VCaP (cell line): ENCODE data around the gene NTF4.
"Not testable (repeated sequence)": the region's sequence is repeated elsewhere in the genome, so short reads cannot be mapped to it uniquely, and the experiment has no call there.

Source experiments
- H3K27ac ChIP-seq: fragments of 450-650 bp; 2 replicates; pipeline ENCODE4 v1.5.1; 2017
- TF ChIP-seq, protein P1 (sequence below): fragments of 450-650 bp; conservative IDR thresholded peaks from 2 replicates; pipeline ENCODE4 v1.5.1; 2017; ENCODE audit warnings: mild to moderate bottlenecking, moderate library complexity

Gene NTF4

DNA sequence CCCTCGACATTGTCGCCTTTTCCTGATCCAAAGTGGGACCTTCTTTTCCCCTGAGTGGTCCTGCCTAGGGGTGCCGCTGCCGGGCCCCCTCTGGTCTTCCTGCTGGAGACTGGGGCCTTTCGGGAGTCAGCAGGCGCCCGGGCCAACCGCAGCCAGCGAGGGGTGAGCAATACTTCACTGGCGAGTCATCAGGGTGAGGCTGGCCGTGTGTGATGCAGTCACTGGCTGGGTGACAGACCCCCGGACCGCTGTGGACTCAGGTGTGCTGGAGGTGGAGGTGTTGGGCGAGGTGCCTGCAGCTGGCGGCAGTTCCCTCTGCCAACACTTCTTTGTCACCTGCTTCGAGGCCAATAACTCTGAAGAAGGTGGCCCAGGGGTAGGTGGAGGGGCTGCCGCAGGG lies 22.4 kb downstream of the NTF4 start:
- H3K27ac ChIP-seq = no peak overlapping the region
- TF ChIP-seq, protein P1, sequence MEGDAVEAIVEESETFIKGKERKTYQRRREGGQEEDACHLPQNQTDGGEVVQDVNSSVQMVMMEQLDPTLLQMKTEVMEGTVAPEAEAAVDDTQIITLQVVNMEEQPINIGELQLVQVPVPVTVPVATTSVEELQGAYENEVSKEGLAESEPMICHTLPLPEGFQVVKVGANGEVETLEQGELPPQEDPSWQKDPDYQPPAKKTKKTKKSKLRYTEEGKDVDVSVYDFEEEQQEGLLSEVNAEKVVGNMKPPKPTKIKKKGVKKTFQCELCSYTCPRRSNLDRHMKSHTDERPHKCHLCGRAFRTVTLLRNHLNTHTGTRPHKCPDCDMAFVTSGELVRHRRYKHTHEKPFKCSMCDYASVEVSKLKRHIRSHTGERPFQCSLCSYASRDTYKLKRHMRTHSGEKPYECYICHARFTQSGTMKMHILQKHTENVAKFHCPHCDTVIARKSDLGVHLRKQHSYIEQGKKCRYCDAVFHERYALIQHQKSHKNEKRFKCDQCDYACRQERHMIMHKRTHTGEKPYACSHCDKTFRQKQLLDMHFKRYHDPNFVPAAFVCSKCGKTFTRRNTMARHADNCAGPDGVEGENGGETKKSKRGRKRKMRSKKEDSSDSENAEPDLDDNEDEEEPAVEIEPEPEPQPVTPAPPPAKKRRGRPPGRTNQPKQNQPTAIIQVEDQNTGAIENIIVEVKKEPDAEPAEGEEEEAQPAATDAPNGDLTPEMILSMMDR = no peak

DNA sequence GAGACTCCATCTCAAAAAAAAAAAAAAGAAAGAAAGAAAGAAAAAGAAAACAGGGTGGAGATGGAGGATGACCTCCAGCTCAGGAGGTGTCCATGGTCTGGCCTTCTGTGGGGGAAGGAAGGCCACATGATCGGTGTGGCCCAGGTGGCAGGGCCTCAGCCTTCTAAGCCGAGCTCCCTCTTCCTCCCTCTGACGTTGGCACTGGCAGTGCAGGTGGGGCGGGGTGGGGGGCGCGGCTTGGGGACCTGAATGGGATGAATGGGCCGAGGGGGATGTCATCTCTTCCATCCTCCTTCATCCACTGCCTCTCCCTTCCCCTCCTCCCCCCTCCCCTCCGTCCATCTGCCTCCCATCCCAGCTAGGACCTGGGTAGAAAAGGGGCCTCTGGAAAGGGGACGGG lies 24.9 kb downstream of the NTF4 start:
- H3K27ac ChIP-seq = not testable (repeated sequence)

DNA sequence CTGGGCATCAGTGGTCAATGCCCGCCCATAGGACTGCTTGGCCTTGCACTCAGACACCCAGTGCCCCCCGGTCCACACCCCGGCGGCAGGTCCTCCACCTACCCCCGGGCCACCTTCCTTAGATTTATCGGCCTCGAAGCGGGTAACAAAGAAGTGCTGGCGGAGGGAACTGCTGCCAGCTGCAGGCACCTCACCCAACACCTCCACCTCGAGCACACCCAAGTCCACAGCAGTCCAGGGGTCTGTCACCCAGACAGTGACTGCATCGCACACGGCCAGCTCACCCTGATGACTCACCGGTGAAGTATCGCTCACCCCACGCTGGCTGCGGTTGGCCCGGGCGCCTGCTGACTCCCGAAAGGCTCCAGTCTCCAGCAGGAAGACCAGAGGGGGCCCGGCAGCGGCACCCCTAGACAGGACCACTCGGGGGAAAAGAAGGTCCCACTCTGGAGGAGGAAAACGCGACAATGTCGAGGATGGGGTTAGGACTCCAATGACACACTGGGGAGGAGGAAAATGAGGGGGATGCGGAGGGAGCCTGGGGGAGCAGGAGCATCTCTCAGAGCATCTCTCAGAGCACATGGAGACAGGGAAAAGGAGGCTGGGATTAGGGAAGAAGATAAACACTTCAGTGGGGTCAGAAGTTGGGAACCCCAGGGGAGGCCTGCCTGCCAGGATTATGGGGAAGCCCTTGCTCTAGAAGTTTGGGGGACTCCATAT lies 25.9 kb downstream of the NTF4 start:
- not testable (repeated sequence) for H3K27ac ChIP-seq

DNA sequence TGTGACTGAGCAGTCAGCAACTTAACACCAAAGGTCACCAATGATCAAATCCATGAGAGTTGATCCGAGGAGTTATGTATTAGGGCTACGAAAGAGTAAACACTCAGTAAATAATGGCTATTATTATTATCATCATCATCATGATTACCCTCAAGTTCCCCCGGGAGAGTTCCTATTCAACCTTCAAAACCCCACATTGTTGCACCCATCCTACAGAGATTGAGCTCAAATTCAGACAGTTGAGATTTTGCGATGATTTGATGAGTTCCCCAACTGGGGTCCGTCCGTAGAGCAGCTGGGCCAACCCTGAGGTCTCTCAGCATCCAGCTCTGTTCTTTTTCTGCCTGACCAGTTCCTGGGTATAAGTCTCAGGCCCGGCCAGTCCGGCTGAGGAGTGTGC lies 26.5 kb downstream of the NTF4 start:
- not testable (repeated sequence) for H3K27ac ChIP-seq

DNA sequence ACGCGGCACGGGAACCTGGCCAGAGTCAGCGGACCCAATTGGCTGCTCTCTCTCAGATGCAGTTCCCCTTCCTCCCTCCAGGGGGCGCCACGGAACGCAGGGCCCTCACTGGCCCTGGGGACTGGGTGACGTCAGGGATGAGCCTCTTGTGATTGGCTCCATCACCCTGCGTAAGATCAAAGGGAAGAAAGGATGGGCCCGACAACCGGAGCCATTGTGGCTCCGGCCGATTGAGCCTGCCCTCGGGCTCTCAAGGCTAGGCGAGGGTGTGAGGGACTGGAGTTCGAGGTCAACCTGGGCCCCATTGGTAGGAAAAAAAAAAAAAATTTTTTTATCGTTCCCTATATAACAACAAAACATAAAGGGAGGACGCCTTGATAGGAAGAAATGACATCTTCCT lies 27.8 kb downstream of the NTF4 start, which contains the start of gene CGB1:
Gene CGB1, minus strand, starts transcription at position 81 of the 400 bp plus-strand sequence. CDS start 184 bp downstream, outside the sequence.
- not testable (repeated sequence) for H3K27ac ChIP-seq

GRCh38 chr19:49031642-49032301 lies 32.8 kb downstream of the NTF4 start, which contains the start of gene CGB2:
TSS of gene CGB2 (plus strand) at chr19:49031890. CDS start at chr19:49032096, 206 bp downstream.
- not testable (repeated sequence) for H3K27ac ChIP-seq

DNA sequence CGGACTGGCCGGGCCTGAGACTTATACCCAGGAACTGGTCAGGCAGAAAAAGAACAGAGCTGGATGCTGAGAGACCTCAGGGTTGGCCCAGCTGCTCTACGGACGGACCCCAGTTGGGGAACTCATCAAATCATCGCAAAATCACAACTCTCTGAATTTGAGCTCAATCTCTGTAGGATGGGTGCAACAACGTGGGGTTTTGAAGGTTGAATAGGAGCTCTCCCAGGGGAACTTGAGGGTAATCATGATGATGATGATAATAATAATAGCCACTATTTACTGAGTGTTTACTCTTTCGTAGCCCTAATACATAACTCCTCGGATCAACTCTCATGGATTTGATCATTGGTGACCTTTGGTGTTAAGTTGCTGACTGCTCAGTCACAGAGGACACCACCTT lies 34.3 kb downstream of the NTF4 start:
- not testable (repeated sequence) for H3K27ac ChIP-seq

DNA sequence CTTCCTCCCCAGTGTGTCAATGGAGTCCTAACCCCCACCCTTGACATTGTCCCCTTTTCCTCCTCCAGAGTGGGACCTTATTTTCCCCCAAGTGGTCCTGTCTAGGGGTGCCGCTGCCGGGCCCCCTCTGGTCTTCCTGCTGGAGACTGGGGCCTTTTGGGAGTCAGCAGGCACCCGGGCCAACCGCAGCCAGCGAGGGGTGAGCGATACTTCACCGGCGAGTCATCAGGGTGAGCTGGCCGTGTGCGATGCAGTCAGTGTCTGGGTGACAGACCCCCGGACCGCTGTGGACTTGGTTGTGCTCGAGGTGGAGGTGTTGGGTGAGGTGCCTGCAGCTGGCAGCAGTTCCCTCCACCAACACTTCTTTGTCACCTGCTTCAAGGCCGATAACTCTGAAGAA lies 34.9 kb downstream of the NTF4 start:
- not testable (repeated sequence) for H3K27ac ChIP-seq

- not testable (repeated sequence) for H3K27ac ChIP-seq
Observed at GRCh38 chr19:49028686-49029085, 35.9 kb downstream of the NTF4 start.

DNA sequence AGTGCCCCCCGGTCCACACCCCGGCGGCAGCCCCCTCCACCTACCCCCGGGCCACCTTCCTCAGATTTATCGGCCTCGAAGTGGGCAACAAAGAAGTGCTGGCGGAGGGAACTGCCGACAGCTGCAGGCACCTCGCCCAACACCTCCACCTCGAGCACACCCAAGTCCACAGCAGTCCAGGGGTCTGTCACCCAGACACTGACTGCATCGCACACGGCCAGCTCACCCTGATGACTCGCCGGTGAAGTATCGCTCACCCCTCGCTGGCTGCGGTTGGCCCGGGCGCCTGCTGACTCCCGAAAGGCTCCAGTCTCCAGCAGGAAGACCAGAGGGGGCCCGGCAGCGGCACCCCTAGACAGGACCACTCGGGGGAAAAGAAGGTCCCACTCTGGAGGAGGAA lies 39.0 kb downstream of the NTF4 start:
- H3K27ac ChIP-seq = not testable (repeated sequence)

- H3K27ac ChIP-seq = not testable (repeated sequence)
Observed at GRCh38 chr19:49025088-49025487, 39.5 kb downstream of the NTF4 start.

- H3K27ac ChIP-seq = not testable (repeated sequence)
Observed at GRCh38 chr19:49024233-49024632, 40.4 kb downstream of the NTF4 start, which contains the start of gene CGB3. TSS of gene CGB3 (minus strand) at chr19:49024333. CDS start at chr19:49023971, 362 bp downstream.

DNA sequence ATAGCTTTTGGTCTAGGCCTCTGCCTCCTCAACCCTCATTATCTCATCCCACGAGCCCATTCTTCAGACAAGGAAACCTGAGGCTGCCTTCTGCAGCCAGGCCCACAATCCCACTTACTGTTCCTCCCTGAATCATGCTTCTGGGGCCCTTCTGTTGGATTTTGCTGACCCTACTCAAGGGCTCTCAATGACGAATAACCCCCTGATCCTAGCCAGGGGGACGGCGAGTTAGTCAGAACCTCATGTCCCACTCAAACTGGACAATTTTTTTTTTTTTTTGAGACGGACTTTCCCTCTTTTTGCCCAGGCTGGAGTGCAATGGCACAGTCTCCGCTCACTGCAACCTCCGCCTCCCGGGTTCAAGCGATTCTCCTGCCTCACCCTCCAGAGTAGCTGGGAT lies 42.5 kb downstream of the NTF4 start:
- H3K27ac ChIP-seq = no peak overlapping the region
- TF ChIP-seq, protein P1 = no peak
